GM12864 (cell line): Measurements from ENCODE around the gene MCUB.

Source experiments
- DNase-seq: peaks from one replicate; pipeline ENCODE4 v3.0.0-alpha.2; 2011; ENCODE audit warnings: low read depth
- H3K4me3 ChIP-seq: 2 replicates; pipeline ENCODE4 v1.5.1; 2011; ENCODE audit warnings: mild to moderate bottlenecking, low read depth, low read length, control low read depth
- TF ChIP-seq, protein P1 (sequence below): IDR thresholded peaks from 2 replicates; pipeline ENCODE4 v1.5.1; 2011; ENCODE audit warnings: low read depth, mild to moderate bottlenecking, moderate library complexity, low read length, control low read depth, inconsistent platforms; ENCODE audit errors: missing control alignments

Gene MCUB

DNA sequence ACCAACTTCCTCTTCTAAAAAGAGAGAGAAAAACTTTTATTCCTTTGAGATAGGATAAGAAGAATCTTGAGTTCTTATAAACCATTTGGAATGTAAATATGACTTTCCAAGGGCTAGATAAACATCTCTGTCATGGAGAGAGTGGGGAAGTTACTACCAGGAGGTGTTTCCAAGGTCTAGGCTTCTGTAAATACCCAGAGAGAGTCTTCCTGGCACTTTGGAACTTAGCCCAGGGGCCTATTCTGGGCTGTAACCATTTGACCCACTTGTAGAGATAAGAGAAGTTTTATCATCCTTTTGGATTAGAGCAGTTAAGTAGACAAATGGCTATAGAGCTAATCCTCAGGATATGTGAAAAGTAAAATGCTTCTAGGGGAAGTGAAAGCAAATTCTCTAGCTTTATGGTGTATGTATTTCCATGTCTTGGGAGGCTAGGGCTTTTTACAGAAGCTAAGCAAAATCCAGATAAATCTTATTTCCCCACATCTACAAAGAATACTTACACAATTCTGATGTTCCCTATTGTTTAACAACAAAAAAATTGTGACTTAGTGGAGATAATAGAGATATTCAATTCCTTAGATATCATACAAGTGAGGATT lies 51.1 kb downstream of the MCUB start:
- no peak for DNase-seq
- TF ChIP-seq, protein P1, sequence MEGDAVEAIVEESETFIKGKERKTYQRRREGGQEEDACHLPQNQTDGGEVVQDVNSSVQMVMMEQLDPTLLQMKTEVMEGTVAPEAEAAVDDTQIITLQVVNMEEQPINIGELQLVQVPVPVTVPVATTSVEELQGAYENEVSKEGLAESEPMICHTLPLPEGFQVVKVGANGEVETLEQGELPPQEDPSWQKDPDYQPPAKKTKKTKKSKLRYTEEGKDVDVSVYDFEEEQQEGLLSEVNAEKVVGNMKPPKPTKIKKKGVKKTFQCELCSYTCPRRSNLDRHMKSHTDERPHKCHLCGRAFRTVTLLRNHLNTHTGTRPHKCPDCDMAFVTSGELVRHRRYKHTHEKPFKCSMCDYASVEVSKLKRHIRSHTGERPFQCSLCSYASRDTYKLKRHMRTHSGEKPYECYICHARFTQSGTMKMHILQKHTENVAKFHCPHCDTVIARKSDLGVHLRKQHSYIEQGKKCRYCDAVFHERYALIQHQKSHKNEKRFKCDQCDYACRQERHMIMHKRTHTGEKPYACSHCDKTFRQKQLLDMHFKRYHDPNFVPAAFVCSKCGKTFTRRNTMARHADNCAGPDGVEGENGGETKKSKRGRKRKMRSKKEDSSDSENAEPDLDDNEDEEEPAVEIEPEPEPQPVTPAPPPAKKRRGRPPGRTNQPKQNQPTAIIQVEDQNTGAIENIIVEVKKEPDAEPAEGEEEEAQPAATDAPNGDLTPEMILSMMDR: no peak
- no peak overlapping the region for H3K4me3 ChIP-seq

GRCh38 chr4:109614015-109614414 lies 54.0 kb downstream of the MCUB start:
- no peak overlapping the region for H3K4me3 ChIP-seq
- DNase-seq: no peak
- TF ChIP-seq, protein P1: no peak

GRCh38 chr4:109614466-109614865 lies 54.4 kb downstream of the MCUB start:
- H3K4me3 ChIP-seq: no peak overlapping the region
- TF ChIP-seq, protein P1: no peak
- no peak for DNase-seq

GRCh38 chr4:109615742-109616141 lies 55.7 kb downstream of the MCUB start:
- TF ChIP-seq, protein P1: no peak
- DNase-seq: no peak
- no peak overlapping the region for H3K4me3 ChIP-seq

DNA sequence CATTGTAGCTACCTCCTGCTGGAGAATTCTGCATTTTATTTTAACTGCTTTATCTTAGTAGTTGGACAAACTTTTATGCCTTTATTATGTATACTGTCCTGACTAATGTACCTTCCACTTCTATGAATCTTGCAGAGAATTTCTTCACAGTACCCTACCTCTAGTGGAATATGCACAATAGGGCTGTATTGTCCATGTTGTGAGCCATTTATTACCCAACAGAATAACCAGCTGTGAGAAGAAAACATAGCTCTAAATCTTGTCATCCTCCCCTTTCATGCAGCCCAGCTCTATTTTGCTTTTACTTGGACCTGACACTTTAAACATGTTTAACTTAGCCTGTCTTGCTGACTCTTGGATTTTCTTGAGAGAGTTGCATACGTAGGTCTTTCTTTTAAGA lies 56.2 kb downstream of the MCUB start:
- no peak for DNase-seq
- no peak overlapping the region for H3K4me3 ChIP-seq
- TF ChIP-seq, protein P1: no peak

GRCh38 chr4:109622626-109623025 lies 62.6 kb downstream of the MCUB start:
- TF ChIP-seq, protein P1: no peak
- DNase-seq: no peak
- H3K4me3 ChIP-seq: no peak overlapping the region

DNA sequence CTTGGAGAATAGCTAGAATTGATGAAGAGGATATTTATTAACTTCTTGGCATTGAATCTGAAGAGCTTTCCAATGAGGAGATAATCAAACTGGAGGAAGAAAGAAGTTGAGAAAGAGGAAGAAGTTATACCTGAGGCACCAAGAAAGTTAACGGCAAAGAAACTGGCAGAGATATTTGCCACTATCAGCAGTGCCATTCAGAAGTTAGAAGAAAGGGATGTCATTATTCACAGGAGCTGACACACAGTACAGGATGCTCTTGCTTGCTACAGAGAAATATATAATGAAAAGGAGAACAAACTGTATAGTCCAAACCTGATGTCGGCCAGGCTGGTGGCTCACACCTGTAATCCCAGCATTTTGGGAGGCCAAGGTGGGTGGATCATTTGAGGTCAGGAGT lies 64.5 kb downstream of the MCUB start:
- TF ChIP-seq, protein P1: no peak
- DNase-seq: no peak

More for the DNA sequence above, 64.5 kb downstream of the MCUB start:
- H3K4me3 ChIP-seq: no peak overlapping the region
